HG02938 (cell line): Measurements from ENCODE around the gene PRCP.
"Not testable (repeated sequence)": the region's sequence is repeated elsewhere in the genome, so short reads cannot be mapped to it uniquely, and the experiment has no call there.

Experiments used
- ATAC-seq: cut with Tn5 transposase; IDR thresholded peaks from one replicate; pipeline ENCODE4 v1.9.1; 2021; ENCODE audit warnings: mild to moderate bottlenecking, moderate library complexity; ENCODE audit not compliant: unreplicated experiment

PRCP gene

DNA sequence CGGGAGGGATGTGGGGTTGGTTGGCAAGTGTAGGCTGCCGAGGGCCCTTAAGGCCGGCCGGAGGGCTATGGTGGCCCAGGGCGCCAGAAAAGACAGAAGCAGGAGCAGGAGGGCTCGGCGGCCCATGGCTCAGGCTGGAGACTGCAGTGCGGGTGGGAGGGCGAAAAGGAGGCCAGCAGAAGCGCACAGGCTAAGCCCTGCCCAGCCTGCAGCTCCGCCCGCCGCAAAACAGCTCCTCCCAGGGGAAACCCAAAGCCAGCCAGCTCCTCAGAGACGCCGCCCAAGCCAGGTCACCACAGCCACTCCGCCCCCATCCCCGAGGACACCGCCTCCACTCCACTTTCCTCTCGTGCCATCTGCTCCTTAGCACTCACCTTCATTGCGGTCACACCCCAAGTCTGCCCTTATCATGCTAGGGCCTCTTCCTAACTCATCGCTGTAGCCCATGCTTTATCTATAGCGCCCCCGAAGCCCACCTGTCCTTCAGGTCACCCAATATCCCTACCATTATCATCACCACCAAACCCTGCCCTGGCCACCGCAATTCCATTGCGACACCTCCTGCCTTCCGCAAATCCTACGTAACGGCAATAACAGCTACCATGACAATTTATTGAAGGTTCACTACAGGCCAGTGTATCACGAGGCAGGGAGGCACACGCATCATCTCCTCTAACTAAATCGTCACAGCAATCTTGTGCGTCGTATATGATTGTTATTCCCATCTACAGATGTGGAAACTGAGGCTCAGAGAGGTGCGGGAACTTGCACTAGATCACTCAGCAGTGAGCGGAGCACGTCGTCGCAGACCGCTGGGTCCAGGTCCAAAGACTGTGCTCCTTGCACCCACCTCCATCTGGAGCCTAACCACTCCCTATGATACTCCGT lies at the start of gene PRCP:
Gene PRCP (minus strand): TSS at position 154 of the 888 bp plus-strand sequence. CDS start 28 bp downstream, at position 126.
- ATAC-seq, result peak; percentile 80

DNA sequence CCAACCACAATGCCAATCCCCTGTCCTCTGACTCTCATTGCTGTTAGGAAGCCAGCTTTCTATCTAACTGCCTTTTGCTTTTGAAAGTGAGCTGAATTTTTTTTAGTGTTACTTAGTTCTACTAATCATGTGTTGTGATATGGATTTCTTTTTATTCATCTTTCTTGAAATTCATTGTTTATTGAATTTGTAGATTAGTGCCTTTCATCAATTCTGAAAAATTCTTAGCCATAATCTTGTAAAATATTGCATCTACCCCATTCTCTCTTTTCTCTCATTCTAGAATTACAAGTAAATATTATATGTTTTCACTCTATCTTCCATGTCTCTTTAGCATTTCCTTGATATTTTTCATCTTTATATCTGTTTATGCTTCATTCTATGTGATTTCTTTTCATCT lies 49.1 kb upstream of the PRCP start:
- ATAC-seq, result no peak

DNA sequence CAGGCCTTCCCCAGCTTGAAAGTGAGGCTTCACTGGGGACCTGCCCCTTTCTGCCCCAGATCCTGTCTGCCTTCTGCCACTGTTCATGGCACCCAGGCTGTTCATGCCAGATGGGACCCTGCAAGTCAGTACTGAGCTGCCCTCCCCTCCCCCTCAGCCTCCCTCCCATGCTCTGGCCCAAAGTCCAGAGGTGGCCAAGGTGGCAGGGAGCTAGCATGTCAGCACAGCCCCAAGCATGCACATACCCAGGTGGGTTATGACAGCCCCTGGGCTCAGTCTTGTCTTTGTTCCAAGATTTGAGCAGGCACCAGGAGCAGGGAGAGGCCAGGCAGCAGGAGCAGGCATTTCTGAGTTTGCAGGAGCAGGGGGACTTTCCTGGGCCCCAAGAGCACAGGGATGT lies 45.5 kb upstream of the PRCP start:
- ATAC-seq, result no peak

DNA sequence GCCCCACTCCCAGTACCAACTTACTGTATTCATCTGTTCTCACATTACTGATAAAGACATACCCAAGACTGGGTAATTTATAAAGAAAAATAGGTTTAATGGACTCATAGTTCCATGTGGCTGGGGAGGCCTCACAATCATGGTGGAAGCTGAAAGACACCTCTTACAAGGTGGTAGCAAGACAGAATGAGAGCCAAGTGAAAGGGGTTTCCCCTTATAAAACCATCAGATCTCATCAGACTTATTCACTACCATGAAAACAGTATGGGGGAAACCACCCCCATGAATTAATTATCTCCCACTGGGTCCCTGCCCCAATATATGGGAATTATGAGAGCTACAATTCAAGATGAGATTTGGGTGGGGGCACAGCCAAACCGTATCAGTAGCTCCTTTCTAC lies 44.8 kb upstream of the PRCP start:
- ATAC-seq, result not testable (repeated sequence)

DNA sequence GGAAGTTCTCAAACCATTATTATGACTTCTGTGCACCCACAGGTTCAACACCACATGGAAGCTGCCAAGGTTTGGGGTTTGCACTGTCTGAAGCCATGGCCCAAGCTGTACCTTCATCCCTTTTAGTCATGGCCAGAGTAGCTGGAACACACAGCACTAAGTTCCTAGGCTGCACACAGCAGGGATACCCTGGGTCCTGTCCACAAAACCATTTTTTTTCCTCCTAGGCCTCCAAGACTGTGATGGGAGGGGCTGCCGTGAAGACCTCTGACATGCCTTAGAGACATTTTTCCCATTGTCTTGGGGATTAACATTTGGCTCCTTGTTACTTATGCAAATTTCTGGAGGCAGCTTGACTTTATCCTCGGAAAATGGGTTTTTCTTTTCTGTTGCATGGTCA lies 44.0 kb upstream of the PRCP start:
- no peak for ATAC-seq

DNA sequence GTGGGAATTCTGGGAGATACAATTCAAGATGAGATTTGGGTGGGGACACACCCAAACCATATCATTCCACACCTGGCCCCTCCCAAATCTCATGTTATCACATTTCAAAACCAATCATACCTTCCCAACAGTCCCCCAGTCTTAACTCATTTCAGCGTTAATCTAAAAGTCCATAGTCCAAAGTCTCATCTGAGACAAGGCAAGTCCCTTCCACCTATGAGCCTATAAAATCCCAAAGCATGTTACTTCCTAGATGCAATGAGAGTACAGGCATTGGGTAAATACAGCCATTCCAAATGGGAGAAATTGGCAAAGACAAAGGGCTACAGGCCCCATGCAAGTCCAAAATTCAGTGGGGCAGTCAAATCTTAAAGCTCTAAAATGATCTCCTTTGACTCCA lies 43.2 kb upstream of the PRCP start:
- not testable (repeated sequence) for ATAC-seq

DNA sequence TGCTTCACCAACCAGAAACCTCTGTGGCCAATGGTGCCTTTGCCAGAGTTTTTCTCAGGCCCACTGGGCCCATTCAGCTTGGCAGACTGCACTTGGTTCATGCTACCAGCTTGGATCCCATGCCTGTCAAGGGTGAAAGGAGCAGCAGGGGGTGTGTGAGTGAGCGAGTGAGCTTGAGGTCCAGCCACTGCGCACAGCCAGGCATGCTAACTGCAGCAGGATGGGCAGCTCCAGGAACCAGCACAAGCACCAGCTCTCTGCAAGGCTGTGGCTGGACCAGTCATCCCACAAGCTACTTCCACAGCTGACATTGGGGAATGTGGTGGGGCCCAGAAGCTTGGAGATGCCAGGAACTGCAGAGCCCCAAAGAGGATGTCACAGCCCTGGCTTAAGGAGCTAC lies 42.1 kb upstream of the PRCP start:
- no peak for ATAC-seq

DNA sequence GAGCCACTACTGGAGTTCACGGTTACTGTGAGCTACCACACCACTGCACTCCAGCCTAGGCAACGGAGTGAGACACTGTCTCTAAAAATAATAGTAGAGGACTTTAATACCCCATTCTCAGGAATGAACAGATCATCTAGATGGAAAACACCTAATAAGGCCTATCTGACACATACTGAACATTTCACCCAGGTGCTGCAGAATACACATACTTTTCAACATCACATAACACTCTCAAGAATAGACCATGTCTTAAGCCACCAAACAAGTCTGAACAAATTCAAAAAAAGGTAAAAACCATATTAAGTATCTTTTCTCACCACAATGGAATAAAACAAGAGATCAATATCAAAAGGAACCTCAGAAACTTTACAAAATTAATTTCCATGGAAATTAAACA lies 39.2 kb upstream of the PRCP start:
- no peak for ATAC-seq

DNA sequence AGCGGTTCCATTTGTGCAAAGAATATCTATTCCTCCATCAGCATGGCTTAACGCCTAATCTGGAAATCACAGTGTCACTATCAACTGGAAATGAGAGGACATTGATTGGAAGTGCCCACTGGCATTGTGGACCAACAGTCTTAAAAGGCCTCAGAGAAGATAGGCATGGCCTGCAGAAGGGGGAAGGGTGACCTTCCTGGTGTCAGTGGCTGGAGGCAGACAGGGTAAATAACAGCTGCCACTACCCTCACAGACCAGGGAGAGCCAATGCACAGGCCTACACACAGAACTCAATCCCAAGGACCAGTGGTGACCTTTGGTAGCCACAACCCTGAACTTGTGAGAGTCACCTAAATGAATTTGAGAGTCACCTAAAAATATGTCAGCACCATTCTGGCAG lies 37.3 kb upstream of the PRCP start:
- no peak for ATAC-seq

DNA sequence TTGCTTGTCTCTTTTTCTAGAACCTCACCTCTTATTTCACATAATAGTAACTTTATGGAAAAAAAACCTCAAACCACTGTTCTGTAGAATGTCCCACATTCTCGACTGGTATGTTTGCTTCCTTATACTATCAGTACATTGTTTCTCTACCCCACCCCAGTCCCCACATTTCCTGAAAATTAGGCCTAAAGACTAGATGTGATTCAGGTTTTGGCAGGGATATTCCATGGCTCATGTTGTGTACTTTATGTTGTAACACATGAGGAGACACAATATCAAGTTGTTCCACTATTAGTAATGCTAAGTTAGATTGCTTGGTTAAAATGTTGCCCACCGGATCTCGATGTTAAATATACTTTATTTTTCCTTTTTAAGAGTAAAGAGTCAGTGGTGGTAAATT lies 36.0 kb upstream of the PRCP start:
- no peak for ATAC-seq

DNA sequence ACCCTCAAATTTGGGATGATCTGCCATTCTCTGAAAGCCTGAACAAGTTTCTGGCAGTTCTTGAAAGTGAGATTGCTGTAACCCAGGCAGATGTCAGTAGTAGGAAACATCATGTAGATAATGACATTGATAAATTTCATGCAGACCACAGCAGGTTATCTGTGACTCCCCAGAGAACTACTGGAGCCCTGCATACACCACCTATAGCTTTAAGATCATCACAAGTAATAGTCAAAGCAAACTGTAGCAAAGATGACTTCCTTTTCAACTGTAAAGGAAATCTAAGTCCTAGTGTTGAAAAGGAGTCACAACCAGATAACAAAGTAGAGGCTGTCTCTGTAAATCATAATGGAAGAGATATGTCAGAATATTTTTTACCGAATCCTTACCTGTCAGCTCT lies 32.3 kb upstream of the PRCP start:
- no peak for ATAC-seq

DNA sequence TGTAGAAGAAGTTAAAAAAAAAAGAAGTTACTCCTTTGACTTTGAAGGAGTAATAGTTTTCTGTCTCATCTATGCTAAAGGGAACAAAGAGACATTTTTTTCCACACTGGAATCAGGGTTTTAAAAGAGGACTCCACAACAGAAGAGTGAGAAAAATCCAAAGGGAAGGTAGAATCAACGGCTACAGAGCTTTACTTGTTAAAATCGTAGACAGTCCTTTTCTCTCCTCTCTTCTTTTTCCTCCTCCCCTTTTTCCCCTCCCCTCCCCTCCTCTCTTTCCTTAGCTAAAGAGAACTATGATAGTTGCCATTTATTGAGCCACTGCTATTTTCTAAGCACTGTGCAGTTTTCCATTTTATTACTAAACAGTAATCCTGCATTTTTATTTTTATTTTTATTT lies 30.5 kb upstream of the PRCP start:
- ATAC-seq, result no peak

DNA sequence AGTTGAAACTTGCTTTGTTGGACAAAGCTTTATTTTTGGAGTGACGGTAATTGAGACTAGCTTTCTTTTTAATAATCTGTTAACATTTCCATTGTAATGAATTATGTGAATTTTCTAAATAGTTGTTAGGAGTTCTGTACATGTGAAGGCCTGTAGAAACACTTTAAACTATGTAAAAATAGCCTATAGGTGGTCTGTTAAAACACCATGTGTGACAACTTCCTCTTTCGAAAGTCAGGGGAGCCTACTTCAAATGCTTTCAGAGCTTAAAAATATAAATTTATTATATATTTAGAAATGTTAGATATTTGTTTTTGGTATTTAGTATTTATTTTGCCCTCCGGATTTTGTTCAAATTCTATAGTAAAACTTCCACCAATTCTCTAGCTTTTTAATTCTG lies 30.0 kb upstream of the PRCP start:
- ATAC-seq, result peak; percentile 58

DNA sequence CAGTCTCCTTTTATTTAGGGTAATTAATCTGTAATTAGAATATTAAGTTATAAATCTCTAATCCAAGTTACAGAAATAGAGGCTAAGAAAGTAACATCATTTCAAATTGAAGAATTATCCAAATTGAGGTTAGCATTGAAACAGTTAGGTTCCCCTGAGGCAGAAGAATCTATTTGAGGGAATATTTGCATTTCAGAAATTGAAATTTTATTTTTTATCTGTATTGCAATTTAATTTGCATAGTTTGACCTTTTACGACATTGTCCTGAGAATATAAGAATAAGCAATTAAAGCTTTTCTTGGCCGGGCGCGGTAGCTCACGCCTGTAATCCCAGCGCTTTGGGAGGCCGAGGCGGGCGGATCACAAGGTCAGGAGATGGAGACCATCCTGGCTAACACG lies 28.9 kb upstream of the PRCP start:
- ATAC-seq, result no peak

DNA sequence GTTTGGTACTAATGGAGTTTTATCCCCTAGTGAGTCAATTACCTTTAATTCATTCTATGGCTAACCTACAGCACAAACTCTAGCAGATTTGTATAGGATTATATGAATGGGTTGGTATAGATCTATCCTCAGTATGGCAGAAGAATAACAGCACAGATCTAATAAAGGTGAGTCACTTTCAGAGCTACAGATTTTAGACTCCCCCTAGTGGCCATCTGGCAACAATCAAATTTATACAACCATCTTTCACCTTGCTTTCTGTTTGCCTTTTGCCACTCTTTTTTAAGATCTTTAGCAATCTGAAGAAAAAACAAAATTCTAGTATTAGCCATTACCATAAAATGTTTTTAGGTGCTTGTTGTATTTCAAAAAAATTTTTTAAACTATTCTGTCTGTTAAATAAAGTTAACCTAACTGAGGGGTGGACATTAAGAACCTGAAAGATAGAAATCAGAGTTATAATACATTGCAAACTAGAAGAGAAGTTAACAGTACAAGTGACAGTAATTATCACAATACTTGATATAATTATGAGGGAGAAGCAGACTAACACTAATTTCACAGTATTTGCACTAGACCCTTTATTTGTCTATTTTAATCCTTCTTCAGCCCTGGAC lies 27.1 kb upstream of the PRCP start:
- peak; percentile 67 for ATAC-seq

DNA sequence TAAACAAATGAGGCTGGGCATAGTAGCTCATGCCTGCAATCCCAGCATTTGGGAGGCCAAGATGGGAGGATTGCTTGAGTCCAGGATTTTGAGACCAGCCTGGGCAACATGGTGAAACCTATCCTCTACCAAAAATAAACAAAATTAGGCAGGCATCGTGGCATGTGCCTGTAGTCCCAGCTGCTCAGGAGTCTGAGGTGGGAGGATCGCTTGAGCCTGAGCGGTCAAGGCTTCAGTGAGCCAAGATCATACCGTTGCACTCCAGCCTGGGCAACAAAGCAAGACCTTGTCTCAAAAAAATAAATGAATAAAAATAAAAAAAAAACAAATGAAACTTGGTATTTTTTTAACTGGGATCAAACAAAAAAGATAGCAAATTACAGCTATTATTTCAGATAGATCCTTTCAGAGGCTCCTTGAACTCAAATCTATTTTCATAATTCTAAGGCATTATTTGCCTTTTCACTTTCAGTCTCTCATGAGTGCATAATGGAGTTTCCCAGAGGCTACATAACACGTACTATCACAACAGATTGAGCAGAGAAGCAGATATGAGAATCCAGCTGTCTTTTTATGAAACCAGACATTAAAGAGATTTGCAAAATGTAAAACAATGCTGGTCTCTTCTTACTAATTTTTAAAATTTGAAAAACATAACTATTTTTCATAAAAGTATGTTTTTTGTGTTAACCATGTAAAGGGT lies 24.4 kb upstream of the PRCP start:
- no peak for ATAC-seq

DNA sequence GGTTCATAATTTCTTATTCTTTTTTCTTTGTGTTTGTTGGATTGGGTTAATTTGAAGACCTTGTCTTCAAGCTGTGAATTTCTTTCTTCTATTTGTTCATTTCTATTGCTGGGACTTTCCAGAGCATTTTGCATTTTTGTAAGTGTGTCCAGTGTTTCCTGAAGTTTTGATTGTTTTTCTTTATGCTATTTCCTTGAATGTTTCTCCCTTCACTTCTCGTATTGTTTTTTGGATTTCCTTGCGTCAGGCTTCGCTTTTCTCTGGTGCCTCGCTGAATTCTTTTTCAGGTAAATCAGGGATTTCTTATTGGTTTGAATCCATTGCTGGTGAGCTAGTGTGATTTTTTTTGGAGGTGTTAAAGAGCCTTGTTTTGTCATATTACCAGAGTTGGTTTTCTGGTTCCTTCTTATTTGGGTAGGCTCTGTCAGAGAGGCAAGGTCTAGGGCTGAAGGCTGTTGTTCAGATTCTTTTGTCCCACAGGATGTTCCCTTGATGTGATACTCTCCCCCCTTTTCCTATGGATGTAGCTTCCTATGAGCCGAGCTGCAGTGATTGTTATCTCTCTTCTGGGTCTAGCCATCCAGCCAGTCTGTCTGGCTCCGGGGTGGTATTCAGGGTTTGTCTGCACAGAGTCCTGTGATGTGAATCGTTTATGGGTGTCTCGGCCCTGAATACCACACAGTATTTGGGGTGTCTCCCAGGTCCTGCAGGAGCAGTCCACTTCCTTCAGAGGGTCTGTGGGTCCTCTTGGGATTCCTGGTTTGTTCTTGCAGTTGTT lies 22.4 kb upstream of the PRCP start:
- ATAC-seq, result not testable (repeated sequence)

DNA sequence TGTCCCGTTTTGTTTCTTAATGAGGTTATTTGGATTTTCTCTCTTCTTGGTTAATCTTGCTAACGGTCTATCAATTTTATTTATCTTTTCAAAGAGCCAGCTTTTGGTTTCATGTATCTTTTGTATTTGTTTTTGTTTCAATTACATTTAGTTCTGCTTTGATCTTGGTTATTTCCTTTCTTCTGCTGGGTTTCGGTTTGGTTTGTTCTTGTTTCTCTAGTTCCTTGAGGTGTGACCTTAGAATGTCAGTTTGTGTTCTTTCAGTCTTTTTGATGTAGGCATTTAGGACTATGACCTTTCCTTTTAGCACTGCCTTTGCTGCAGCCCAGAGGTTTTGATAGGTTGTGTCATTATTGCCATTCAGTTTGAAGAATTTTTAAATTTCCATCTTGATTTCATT lies 20.0 kb upstream of the PRCP start:
- ATAC-seq, result not testable (repeated sequence)

DNA sequence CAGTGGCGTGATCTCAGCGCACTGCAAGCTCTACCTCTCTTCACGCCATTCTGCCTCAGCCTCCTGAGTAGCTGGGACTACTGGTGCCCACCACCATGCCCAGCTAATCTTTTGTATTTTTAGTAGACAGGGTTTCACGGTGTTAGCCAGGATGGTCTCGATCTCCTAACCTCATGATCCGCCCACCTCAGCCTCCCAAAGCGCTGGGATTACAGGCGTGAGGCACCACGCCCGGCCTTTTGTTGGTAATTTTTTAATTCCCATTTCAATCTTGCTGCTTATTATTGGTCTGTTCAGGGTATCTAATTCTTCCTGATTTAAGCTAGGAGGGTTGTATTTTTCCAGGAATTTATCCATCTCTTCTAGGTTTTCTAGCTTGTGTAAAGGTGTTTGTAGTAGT lies 19.6 kb upstream of the PRCP start:
- ATAC-seq, result not testable (repeated sequence)

DNA sequence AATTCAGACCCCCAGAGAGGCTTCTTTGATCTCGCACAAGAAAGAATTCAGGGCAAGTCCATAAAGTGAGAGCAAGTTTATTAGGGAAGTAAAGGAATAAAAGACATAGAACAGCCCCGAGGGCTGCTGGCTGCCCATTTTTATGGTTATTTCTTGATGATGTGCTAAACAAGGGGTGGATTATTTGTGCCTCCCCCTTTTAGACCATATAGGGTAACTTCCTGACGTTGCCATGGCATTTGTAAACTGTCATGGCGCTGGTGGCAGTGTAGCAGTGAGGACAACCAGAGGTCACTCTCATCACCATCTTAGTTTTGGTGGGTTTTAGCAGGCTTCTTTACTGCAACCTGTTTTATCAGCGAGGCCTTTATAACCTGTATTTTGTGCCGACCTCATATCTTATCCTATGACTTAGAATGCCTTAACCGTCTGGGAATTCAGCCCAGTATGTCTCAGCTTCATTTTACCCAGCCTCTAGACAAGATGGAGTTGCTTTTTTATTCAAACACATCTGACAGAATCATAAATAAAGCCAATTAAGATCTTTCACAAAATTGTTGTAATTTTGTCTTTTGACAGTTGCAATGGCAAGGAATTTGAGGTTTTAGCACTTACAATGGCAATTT lies 8.9 kb upstream of the PRCP start:
- no peak for ATAC-seq

DNA sequence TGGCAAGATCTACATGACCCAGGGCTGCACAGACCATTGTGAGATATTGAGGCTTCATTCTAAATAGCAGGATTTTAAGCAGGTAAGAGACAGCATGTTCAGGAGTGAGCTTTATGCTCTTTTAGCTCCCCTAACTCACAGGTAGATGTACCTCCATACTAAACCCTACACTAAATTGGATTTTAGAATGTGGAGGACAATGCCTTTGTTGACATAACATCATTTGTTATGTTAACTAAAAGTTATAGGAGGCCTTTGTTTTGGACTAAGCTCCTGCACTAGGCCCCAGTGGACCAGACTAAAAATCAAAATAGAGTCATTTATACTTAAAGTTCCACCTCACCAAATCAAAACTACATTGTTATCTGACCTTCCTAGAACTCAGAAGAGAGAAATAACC lies 8.1 kb upstream of the PRCP start:
- no peak for ATAC-seq
